Measurements from ENCODE around the gene RELCH. TPM values are rescaled to one million over a fixed set of nuclear protein-coding genes. Genes with fewer than 3 reads are reported as not detected.

Gene RELCH
- total and polyA plus RNA-seq, 2 of the 13 experiments (the other 11 are each of a cell fraction or from before 2014, with no cell fraction given), result 5.6 to 31.7 TPM

DNA sequence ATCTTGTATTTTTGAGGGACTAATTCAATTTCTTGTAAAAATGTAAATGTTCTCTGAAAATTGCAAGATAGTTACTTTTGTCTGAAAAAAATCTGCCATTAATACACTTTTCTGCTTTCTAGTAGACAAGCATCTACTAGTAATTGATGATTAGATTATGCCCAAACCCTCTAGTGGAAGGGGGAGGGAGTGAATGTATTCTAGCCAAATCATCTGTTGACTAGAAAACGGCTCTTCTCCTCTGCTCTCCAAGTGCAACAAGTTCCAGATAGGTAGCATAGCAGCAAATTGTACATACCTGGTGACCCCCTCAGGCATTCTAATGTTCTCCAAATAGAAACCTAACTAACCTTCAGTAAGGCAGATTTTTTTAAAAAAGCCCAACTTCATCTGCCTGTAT is 58.6 kb downstream of the RELCH start:
- no TSS peak for BruUV-seq (replicated peaks)
- Histone ChIP-seq H2AFZ (ENCODE audit: low read length) (no peak overlapping the region), H4K20me1 (ENCODE audit: insufficient read depth, low read length) (no peaks in the 10 kb centered on the region), H3K27me3 (ENCODE audit: control insufficient read depth in 1 of 2, insufficient read depth in 2 of 2, low read length in 2 of 2) (no peaks in the 10 kb centered on the region), H3K9me3 (ENCODE audit: low read length) (no peaks in the 10 kb centered on the region), H3K27ac (ENCODE audit: extremely low read length, insufficient read depth, low read length) (no peak overlapping the region), H3K9ac (ENCODE audit: insufficient read depth, low read depth, low read length) (no peak overlapping the region), H3K4me2 (ENCODE audit: low read depth, low read length) (no peak overlapping the region), H3K36me3 (replicated peaks in 1 of 2; ENCODE audit: control insufficient read depth in 1 of 2, insufficient read depth in 2 of 2, low read length in 2 of 2) (peaks cover 0 to 18% of the 10 kb centered on the region in 2 experiments; a peak in 3 of 5 replicates), H3K4me1 (ENCODE audit: insufficient read depth, low read length) (peaks cover 7% of the 10 kb centered on the region), H3K79me2 (ENCODE audit: insufficient read depth, low read length) (no peaks in the 10 kb centered on the region), H3K4me3 (replicated peaks in 1 of 3; ENCODE audit: insufficient read depth in 1 of 3, low read depth in 2 of 3, low read length in 3 of 3) (no peak overlapping the region)
- in situ Hi-C loops (cut with HindIII; ENCODE audit: extremely low pct_ligation_motif_present, low pct_unique_long_range_greater_than_20kb) (no loop called here), intact Hi-C loops (cut with micrococcal nuclease; ENCODE audit: unreplicated experiment) (no loop called here)
- DNase-seq (ENCODE audit: low spot score) (no peak), FAIRE-seq (no peak), ATAC-seq (no peak)
- TF ChIP-seq RORA (CRISPR knock-in tag; IDR thresholded peaks at IDR 0.05) (no peak), RFX3 (CRISPR knock-in tag; IDR thresholded peaks at IDR 0.05) (no peak), PHF8 (CRISPR knock-in tag; IDR thresholded peaks at IDR 0.05) (no peak), ZNF552 (CRISPR knock-in tag; IDR thresholded peaks at IDR 0.05; ENCODE audit: borderline replicate concordance) (no peak), ARNTL (CRISPR knock-in tag; IDR thresholded peaks at IDR 0.05) (no peak), SP4 (CRISPR knock-in tag; IDR thresholded peaks at IDR 0.05) (no peak), PITX1 (CRISPR knock-in tag; IDR thresholded peaks at IDR 0.05) (no peak), ZFP90 (CRISPR knock-in tag; IDR thresholded peaks at IDR 0.05; ENCODE audit: borderline replicate concordance) (no peak), CBX5 (CRISPR knock-in tag; IDR thresholded peaks at IDR 0.05; ENCODE audit: borderline replicate concordance) (no peak), ZBTB42 (CRISPR knock-in tag; IDR thresholded peaks at IDR 0.05) (no peak), ZNF17 (CRISPR knock-in tag; IDR thresholded peaks at IDR 0.05) (no peak), STAT5B (CRISPR knock-in tag; IDR thresholded peaks at IDR 0.05) (no peak), NCOA2 (CRISPR knock-in tag; IDR thresholded peaks at IDR 0.05) (no peak), ZMYM2 (CRISPR knock-in tag; IDR thresholded peaks at IDR 0.05) (no peak), ZNF124 (CRISPR knock-in tag; IDR thresholded peaks at IDR 0.05) (no peak)
- TF ChIP-seq, protein P1, sequence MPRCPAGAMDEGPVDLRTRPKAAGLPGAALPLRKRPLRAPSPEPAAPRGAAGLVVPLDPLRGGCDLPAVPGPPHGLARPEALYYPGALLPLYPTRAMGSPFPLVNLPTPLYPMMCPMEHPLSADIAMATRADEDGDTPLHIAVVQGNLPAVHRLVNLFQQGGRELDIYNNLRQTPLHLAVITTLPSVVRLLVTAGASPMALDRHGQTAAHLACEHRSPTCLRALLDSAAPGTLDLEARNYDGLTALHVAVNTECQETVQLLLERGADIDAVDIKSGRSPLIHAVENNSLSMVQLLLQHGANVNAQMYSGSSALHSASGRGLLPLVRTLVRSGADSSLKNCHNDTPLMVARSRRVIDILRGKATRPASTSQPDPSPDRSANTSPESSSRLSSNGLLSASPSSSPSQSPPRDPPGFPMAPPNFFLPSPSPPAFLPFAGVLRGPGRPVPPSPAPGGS (CRISPR knock-in tag; IDR thresholded peaks at IDR 0.05), result no peak
- TF ChIP-seq, protein P2, sequence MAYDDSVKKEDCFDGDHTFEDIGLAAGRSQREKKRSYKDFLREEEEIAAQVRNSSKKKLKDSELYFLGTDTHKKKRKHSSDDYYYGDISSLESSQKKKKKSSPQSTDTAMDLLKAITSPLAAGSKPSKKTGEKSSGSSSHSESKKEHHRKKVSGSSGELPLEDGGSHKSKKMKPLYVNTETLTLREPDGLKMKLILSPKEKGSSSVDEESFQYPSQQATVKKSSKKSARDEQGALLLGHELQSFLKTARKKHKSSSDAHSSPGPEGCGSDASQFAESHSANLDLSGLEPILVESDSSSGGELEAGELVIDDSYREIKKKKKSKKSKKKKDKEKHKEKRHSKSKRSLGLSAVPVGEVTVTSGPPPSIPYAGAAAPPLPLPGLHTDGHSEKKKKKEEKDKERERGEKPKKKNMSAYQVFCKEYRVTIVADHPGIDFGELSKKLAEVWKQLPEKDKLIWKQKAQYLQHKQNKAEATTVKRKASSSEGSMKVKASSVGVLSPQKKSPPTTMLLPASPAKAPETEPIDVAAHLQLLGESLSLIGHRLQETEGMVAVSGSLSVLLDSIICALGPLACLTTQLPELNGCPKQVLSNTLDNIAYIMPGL (CRISPR knock-in tag; IDR thresholded peaks at IDR 0.05; ENCODE audit: borderline replicate concordance in 1 of 2, low read depth in 1 of 2), result no peak
- TF ChIP-seq, protein P3, sequence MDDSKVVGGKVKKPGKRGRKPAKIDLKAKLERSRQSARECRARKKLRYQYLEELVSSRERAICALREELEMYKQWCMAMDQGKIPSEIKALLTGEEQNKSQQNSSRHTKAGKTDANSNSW (CRISPR knock-in tag; IDR thresholded peaks at IDR 0.05; ENCODE audit: borderline replicate concordance), result no peak
- TF ChIP-seq, protein P4, sequence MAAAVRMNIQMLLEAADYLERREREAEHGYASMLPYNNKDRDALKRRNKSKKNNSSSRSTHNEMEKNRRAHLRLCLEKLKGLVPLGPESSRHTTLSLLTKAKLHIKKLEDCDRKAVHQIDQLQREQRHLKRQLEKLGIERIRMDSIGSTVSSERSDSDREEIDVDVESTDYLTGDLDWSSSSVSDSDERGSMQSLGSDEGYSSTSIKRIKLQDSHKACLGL (CRISPR knock-in tag; IDR thresholded peaks at IDR 0.05), result no peak
- WGBS (ENCODE audit: low lambda C conversion rate), result 100% methylated on average over 1 of the region's 1 CpG
- ChIA-PET CTCF (ENCODE audit: low intra/inter-chr PET ratio, low total read pairs) (no interaction called here), POLR2A (no interaction called here)
